K562 treated with DMSO at 1 percent for 12 hours (cell line): ENCODE measurements around the gene CFHR2. TPM values are rescaled to one million over a fixed set of nuclear protein-coding genes. Genes with fewer than 3 reads are reported as not detected.

Experiments used
- total RNA-seq: library from RNA; unstranded; fragments of 300-600 nt; gene quantifications from 2 replicates; pipeline ENCODE4 v1.2.3, GENCODE V29; 2022; ENCODE audit not compliant: insufficient read depth

CFHR2 gene
- not detected in 2 replicates for total RNA-seq

GRCh38 chr1:196943568-196943967, at the start of gene CFHR2:
TSS of gene CFHR2 (plus strand) at chr1:196943738. CDS start at chr1:196943881, 143 bp downstream.

GRCh38 chr1:196977278-196977677, 33.7 kb downstream of the CFHR2 start, which contains the start of gene CFHR5:
TSS of gene CFHR5 (plus strand) at chr1:196977556. CDS start at chr1:196977665, 109 bp downstream.

Other genes with a start within 250 kb of the CFHR2 start
- not detected in 2 replicates for gene CFHR3, start 168.9 kb upstream of the CFHR2 start, total RNA-seq
- not detected in 2 replicates for gene CFHR1, start 124.0 kb upstream of the CFHR2 start, total RNA-seq
- gene CFHR4, start 55.7 kb upstream of the CFHR2 start, total RNA-seq: not detected in 2 replicates
- not detected in 2 replicates for gene CFHR5, start 33.8 kb downstream of the CFHR2 start, total RNA-seq
- not detected in 2 replicates for gene F13B, start 123.5 kb downstream of the CFHR2 start, total RNA-seq
- 7.7 and 34.6 TPM in 2 replicates for gene ASPM, start 202.9 kb downstream of the CFHR2 start, total RNA-seq